GM19193 (cell line): ENCODE results near the gene PAPSS2.

Experiments
- POLR2A ChIP-seq: IDR thresholded peaks from 4 replicates; pipeline ENCODE4 v1.6.1; 2011; ENCODE audit not compliant: insufficient read depth, insufficient read length; ENCODE audit errors: extremely low read depth

PAPSS2 gene

DNA sequence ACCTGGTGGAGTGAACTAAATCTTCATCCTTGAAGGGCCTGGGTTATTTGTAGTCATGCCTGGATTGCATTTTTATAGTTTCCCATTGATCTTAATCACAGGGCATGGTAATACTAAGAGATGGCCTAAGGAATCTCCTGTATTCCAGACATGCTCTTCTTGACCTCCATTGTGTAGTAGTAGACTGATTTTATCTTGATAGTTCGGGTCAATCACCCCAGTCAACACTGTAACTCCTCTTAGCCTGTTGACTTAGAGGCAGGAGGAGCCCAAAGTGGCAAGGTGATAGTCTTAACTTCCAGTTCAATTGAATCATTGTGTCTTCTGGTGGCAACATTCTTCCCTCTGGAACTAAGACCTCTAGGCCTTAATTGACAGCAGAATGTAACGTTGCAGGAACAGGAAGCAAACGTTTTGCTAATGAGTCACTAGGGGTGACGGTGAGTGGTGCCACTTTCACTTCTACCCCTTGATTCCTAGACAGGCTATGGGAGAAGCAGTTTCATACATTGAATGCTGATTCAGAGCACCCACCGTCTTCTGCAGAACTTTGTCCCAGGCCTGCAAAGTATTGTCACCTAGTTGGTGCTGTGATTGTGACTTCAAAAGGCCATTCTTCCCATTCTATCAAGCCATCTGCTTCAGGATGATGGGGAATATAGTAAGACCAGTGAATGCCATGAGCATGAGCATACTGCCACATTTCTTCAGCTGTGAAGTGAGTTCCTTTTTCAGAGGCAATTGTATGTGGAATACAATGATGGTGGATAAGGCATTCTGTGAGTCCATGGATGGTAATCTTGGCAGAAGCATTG, 24.0 kb upstream of the PAPSS2 start:
- TF ChIP-seq POLR2A, result no peak

- no peak for TF ChIP-seq POLR2A
Measured at GRCh38 chr10:87636313-87636915, 23.3 kb upstream of the PAPSS2 start.

- TF ChIP-seq POLR2A, result no peak
Measured at GRCh38 chr10:87639493-87639892, 20.2 kb upstream of the PAPSS2 start.

- TF ChIP-seq POLR2A, result no peak
Measured at GRCh38 chr10:87640043-87640442, 19.6 kb upstream of the PAPSS2 start.

GRCh38 chr10:87642486-87642885, 17.2 kb upstream of the PAPSS2 start:
- TF ChIP-seq POLR2A, result no peak

GRCh38 chr10:87642988-87643387, 16.7 kb upstream of the PAPSS2 start:
- TF ChIP-seq POLR2A, result no peak

DNA sequence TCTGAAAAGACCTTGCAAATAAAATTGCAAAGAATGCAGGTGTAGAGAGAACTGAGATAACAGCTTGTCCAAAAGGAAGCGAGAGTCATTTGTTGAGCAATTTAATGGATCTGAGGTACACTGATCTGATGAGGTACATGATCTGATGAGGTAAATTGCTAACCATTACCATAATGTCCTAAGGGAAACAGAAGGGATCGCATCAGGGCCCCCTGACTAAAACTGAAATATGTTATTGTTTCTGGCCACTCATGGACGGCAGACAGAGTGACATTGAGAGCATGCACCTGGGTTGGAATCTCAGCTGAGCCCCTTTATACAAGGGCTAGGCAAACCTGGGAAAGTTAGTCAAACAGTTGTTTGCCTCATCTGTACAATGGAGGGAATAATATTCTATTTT, 15.8 kb upstream of the PAPSS2 start:
- no peak for TF ChIP-seq POLR2A

DNA sequence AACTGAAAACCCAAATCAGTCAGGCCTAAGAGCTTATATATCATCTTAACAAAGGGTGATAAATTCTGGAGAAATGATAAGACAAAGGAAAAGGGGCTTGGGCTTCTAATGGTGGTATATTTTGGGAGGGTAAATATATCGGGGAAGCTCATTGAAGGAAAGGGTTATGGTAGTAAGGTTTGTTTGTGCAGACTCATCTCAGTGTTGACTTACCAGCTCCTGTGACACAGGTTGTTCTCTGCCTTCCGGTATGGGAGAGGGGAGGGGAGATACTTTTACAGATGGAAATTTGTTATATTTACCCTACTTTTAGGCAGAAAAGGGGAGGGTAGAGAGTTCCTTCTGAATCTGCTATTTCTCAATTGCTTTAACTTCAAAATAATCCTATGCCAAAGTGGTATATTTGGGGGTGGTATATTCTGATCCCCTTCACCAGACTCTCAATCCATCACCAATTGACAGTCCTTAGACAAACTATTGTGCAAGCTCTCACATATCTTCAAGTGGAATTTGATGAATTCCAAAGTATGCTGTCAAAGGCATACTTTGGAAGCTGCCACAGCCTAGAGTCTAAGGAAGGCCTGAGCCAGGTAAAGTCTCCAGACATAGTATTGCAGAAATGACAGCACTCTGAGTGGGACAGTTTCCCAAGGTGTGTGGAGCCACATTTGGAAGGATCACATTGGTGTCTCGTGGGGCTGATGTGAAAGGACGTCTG, 13.3 kb upstream of the PAPSS2 start:
- TF ChIP-seq POLR2A, result no peak

DNA sequence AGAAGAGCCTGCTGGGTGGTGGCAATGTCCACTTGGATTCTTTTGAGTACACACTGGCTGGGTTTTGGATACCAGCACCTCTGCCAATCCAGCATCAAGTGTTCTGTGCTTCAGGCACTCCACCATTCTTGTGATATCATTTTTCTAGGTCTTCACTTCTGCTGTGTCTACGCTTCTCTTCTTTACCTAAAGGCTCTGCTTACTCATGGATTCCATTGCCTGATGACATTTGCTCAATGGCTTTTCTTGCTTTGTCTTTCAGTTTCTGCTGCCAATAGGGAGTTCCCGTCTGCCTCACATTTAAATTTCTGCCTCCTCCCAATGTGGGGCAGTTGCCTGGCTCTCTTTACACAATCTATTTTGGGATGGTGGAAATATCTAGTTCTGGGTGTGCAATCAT, 12.7 kb upstream of the PAPSS2 start:
- TF ChIP-seq POLR2A, result no peak

- no peak for TF ChIP-seq POLR2A
Measured at GRCh38 chr10:87650838-87651589, 8.7 kb upstream of the PAPSS2 start.

DNA sequence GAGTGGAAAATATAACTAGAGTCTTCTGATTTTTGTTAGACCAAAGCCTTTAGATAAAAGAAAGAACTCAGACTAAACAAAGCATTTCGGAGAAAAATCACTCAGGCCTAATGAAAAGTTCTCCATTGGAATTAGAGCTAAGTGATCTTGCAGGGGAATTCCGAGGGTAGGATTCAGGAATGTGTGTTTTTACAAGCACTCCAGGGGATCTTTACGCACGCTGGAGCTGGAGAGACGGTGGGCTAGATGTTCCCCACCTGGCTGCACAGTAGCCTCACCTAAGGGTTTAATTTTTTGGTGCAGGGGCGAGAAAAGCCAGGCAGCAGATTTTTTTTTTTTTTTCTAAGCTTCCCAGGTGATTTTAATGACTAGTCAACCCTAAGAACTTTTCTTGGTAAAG, 7.9 kb upstream of the PAPSS2 start:
- no peak for TF ChIP-seq POLR2A

DNA sequence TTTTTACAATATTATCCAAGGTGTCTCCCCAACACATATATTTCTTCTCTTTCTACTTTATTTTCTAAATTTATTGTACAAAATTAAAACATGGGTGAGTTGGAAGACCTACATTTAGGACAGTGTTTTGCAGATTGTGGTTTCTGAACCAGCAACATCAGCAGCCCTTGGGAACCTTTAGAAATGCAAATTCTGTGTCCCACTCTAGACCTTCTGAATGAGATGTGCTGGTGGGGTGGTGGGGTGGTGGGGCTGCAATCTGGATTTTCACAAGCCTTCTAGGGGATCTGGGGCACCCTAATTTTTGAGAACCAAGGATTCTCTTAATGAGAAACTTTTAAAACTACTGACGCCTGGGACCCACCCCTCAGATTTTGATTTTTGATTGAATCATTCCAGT, 7.4 kb upstream of the PAPSS2 start:
- TF ChIP-seq POLR2A, result no peak

DNA sequence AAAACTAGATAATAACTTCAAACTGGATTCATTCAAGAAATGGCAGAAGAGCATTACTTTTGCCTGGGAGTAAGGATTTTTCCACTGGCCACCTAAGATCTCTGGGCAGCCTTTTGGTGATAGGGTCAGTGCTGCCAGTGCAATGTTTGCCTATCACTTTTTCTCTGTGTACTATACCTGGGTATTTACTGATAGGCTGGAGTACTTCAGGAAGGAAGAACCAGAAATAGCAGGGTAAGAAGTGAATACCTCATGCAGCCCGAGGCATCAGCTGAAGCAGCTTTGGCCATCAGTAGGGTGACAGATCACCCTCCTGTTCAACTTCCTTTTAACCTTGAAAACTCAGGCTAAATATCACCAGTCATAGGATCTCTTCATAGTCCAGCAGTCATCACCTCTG, 5.5 kb upstream of the PAPSS2 start:
- TF ChIP-seq POLR2A, result no peak

DNA sequence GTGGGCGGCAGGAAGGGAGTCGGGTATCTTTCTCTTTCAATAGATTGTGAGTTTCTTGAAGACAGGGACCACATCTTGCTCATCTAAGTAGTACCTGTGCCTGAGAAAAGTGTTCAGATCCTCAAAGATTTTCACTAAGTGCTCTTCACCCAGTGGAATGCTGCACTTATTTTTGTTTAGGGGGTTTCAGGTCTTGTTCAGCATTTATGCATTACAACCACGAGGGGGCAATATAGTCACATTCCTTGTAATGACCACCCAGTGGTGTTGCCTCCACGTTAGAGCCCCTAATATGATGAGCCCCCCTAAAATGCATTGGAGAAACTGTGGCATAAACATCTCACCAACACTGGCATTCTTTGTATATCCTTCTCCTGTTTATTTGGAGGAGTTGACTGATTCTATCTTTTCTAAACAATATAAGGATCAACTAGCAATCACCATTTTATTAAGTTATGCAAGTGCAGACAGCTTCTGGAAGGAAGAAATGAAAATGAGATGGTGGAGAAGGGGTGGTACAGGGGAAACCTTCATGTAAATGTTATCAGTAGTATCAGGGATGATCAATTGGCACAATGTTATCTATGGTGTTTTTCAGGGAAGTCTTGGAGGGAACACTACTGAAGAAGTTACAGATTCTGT, 3.1 kb upstream of the PAPSS2 start:
- no peak for TF ChIP-seq POLR2A

DNA sequence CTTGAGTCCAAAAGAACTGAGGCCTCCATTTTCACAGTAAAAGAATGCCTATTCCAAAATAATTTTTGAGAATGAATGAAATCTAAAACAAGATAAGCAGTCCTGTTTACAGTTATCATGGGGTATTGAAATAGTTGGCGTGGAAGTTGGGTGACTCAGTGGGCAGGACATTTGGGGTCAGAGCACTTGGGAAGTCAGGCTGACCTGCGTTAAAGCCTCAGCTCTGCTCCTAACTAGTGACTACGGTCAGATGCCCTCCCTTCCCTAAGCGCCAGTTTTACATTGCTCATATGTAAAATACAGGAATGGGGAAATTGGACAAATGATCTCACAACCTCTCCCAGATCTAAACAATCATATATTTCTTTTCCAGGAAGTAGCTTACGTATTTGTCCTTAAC, 2.3 kb upstream of the PAPSS2 start:
- no peak for TF ChIP-seq POLR2A
